HG03060 (cell line): ENCODE measurements around the gene PHKA2.
"Not testable (repeated sequence)": the region's sequence is repeated elsewhere in the genome, so short reads cannot be mapped to it uniquely, and the experiment has no call there.

Source experiments
- ATAC-seq: cut with Tn5 transposase; IDR thresholded peaks from one replicate; pipeline ENCODE4 v1.9.1; 2021; ENCODE audit warnings: low read depth, moderate number of reproducible peaks; ENCODE audit not compliant: unreplicated experiment

PHKA2 gene

GRCh38 chrX:18873189-18873791 is 110.6 kb downstream of the PHKA2 start:
- ATAC-seq: no peak

- no peak for ATAC-seq
Measured at GRCh38 chrX:18872621-18873020, 111.3 kb downstream of the PHKA2 start.

GRCh38 chrX:18871970-18872369 is 111.9 kb downstream of the PHKA2 start:
- ATAC-seq: no peak

GRCh38 chrX:18871161-18871890 is 112.6 kb downstream of the PHKA2 start:
- ATAC-seq: no peak

- ATAC-seq: no peak
Measured at GRCh38 chrX:18864390-18864920, 119.5 kb downstream of the PHKA2 start.

- ATAC-seq: no peak
Measured at GRCh38 chrX:18861511-18861910, 122.4 kb downstream of the PHKA2 start.

- ATAC-seq: no peak
Measured at GRCh38 chrX:18856645-18856997, 127.3 kb downstream of the PHKA2 start.

GRCh38 chrX:18855919-18856644 is 127.8 kb downstream of the PHKA2 start:
- peak; percentile 86 for ATAC-seq

GRCh38 chrX:18847901-18848300 is 136.0 kb downstream of the PHKA2 start:
- ATAC-seq: not testable (repeated sequence)
